ENCODE measurements around the gene SOAT2.
"Not testable (repeated sequence)": the region's sequence is repeated elsewhere in the genome, so short reads cannot be mapped to it uniquely, and the experiment has no call there.

The SOAT2 gene

DNA sequence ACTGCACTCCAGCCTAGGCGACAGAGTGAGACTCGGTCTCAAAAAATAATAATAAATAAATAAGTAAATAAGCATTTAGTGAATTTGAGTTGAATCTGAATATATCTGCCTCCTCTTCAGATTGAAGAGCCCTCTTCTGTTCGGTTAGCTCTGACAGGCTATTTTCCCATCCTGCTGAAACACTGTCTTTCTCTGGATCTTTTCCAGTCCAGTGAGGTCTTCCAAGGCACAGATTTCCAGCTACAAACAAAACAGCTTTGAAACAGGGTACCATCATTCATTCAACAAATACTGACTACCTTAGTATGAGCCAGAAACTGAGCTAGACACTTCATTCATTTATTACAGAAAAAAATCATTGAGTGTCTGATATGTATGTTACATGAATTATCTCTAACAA, 16.9 kb upstream of the SOAT2 start:
- no peak for DNase-seq

DNA sequence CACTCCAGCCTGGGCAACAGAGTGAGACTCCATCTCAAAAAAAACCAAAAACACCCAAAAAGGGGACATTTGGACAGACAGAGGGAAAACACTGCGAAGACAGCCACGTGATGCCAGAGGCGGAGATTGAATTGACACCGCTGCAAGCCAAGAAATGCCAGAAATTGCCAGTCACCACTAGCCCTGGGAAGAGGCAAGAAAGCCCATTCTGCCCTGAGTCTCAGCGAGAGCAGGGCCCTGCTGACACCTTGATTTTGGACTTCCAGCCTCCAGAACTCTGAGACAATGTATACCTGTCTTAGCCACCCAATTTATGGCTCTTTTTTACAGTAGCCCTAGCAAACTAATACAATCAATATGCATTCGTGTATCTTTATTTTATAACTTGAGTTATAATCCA, 13.2 kb upstream of the SOAT2 start:
- DNase-seq, result no peak

DNA sequence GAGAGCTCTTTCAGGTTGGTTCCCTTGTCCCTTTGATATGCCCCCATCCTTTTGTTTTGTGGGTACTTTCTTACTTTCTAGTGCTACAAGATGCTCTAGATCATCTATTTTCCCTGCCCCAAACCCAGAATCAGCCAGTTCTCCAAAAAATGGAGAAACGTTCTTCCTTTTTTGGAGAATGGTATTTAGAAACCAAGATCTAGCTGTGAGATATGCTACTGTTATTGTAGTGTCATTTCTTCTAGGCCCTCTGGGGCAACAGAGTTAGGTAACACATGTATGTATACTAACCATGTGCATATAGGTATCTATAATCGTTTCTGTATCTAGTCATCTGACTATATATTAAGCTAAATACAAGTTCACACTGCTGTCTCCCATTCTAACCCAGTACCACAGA, 12.7 kb upstream of the SOAT2 start:
- DNase-seq, result no peak

DNA sequence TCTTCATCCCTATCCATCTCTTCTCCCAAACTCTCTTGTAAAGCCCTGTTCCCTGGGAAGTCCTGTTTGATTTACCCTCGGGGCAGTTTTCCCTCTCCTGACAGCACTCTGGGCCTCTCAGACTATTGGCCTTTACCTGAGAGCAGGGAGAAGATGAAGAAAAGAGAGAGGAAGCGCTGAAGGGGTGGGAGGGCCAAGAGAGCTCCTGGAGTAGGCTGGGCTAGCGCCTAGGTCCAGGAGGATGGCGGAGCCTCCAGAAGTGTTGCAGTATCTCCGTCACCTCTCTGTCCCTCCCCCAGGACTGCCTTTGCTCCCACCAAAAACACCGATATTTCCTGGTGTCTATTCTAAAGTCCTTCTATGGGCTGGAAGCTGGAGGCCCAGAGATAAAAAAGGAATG, 11.5 kb upstream of the SOAT2 start:
- DNase-seq, result no peak

DNA sequence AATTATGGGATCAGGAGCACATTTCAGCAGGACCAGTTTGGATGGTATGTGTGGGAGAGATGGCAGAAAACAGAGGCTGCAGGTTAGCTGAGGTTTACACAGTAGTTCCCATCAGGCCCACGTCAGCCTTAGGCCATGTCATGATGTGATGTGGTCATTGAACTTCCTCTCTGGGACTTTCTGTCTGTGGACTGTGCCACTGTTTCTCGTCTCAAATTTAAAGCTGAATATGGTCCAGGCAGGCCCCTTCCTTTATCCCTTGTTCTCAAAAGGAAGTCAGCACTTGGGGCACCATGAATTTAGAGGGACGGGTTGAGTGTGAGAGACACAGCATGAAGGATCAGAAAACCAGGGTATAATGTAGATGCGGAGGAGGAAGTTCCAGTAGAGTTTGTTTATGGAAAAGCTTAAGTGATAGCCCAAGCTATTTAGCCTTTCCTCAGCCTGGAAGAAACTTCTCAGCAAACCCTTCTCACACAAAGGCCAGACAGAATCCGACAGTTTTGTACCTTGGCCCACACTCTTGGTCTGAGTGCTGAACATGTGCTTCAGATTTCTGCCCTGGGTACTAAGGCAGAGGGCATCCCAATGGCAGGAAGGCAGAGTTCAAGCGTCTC, 9.4 kb upstream of the SOAT2 start:
- DNase-seq, result no peak

DNA sequence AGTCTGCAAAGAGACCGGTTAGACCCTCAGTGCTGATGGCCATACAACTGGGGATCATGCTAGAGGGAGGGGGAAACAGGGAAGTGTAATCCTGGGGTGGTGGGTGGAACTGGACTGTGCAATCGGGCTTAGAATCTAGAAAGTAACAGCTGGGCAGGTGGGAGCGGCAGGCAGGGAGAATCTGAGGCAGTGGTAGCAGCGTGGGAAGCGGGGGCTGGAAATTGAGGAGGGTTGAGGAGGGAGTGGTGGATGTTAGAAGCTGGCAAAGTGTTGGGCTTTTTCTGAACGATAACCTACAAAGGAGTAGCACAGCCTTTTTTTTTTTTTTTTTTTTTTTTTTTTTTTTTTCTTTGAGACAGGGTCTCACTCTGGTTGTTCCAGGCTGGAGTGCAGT, 8.9 kb upstream of the SOAT2 start:
- DNase-seq, result no peak

DNA sequence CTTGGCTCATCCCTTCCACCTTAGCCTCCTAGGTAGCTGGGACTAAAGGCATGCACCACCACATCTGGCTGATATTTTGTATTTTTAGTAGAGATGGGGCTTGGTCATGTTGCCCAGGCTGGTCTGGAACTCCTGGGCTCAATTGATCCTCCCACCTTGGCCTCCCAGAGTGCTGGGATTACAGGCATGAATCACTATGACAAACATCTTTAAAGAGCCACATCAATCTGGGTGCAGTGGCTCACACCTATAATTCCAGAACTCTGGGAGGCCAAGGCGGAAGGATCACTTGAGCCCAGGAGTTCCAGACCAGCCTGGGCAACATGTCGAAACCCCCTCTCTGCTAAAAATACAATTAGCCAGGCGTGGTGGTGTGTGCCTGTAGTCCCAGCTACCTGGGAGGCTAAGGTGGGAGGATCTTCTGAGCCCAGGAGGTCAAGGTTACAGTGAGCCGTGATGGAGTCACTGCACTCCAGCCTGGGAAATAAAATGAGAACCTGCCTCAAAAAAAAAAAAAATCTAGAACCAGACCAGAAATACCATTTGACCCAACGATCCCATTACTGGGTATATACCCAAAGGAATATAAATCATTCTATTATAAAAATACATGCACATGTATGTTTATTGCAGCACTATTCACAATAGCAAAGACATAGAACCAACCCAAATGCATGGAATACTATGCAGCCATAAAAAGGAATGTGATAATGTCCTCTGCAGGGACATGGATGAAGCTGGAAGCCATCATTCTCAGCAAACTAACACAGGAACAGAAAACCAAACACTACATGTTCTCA, 8.3 kb upstream of the SOAT2 start:
- not testable (repeated sequence) for DNase-seq

DNA sequence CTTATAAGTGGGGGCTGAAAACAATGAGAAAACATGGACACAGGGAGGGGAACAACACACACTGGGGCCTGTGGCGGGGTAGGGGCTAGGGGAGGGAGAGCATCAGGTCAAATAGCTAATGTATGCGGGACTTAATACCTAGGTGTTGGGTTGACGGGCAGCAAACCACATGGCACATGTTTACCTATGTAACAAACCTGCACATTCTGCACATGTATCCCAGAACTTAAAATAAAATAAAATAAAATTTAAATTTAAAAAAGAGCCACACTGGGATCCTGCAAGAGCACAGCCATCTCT, 7.7 kb upstream of the SOAT2 start:
- not testable (repeated sequence) for DNase-seq

DNA sequence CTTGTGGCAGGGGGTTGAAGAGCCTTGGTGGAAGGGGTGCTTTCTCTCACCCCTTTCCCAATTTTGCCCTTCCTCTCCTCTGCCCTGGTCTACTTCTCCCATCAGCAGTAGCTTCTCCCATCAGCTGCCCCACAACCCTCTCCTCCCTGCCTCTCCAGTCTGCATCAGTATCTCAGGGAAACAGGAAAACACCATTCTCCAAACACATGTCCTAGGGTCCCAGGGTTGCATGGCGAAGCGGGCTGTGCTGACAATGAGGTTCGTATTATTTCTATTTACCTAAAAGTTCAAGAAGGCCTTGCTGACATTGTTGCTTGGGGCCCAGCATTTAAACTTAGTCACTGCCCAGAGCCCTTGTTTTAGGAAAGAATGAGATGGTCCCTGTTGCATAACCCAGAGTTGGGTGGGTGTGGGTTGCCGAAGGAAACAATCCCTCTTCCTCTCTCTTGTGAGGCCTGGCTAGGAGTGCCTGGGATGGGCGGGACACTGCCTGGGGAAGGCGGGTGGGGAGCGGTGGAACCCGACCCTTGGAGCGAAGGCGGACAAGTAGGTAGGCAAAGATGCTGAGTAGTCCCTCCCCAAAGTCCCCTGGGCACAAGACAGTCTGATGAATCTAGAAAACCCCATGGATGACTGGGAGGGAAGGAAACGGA, 7.1 kb upstream of the SOAT2 start:
- no peak for DNase-seq

DNA sequence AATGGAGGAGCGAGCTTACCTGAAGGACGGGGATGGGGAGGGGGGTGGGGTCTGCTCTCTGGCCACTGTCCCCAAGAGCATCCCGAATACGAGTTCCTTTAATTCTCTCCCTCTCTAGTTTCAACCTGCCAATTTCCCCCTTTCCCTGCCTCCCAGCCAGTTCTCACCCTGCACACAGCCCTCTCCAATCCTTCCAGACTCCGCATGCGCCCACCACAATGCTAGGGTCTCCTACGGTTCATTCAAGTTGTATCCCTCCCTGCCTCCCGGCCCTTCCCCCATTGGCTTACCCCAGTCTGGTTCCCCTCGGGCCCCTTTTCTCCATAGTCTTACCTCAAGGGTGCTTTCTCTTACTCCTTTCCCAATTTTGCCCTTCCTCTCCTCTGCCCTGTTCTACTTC, 6.5 kb upstream of the SOAT2 start:
- DNase-seq, result no peak

DNA sequence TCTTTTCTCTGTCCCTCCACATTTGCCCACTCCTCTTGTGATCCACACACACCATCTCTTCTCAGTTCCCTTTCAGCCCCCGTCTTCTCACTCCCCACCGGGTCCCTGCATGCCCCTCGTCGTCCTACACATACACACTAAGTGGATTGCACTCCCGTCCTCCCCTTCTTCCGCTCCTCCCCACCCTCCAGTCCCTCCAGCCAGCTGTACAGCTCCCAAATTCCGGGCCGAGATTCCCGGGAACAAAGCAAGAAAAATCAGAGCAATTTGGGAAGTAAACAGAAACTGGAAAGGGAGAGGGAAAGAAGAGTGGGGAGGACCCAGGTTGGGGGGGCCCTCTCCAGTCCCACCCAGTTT, 6.1 kb upstream of the SOAT2 start:
- DNase-seq, result no peak

DNA sequence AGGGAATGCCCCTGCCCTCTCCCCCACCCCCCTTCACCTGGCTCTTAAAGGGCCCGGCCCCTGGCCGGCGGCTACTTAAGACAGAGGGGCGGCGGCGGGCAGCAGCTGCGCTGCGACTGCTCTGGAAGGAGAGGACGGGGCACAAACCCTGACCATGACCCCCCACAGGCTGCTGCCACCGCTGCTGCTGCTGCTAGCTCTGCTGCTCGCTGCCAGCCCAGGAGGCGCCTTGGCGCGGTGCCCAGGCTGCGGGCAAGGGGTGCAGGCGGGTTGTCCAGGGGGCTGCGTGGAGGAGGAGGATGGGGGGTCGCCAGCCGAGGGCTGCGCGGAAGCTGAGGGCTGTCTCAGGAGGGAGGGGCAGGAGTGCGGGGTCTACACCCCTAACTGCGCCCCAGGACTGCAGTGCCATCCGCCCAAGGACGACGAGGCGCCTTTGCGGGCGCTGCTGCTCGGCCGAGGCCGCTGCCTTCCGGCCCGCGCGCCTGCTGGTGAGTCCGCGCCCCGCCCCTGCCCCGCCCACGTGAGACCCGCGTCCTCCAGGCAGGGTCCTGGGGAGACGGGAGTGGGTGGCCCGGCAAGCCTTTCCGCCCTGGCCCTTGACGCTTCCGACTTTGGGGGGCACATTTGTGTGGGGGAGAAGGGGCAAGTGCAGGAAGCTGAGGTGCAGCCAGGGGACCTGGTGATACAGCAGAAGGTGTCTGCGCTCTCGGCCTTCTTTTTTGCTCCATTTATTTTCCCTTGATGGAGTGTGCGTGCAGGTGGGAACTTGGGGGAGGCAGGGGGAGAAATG, 5.5 kb upstream of the SOAT2 start, which contains the start of gene IGFBP6:
Gene IGFBP6, plus strand, starts transcription at position 104 of the 790 bp plus-strand sequence. Its CDS starts 51 bp downstream, at position 155.
- peak in 1 of 2 experiments; percentile 7 for DNase-seq

DNA sequence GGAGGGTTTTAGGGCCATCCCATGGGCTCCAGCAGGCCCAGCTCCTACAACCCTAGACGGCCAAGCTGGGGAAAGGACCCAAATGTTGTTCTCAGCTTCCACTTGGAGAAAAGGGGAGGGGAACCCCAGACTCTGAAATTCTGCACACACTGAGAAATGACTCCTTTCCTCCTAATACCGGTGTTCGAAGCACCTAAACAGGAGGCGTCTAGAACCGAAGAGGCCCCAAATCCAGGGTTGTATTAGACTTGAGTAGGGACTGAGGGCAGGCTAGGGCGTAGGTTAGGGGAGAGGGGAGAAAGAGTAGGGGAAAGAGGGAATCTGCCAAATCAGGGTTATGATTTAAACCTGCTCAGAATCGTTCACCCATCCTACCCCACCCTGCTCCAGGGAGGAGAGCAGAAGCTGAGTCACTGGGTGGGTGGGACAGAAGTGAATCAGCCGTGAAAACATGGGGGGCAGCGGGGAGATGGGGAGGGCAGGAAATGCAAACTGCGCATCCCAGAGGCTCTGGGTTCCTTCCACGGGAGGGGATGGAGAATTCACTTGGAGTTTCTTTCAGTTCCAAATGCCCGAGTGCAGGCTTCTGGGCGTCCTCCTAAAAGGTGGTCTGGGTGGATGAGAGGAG, 4.8 kb upstream of the SOAT2 start:
- DNase-seq, result no peak

DNA sequence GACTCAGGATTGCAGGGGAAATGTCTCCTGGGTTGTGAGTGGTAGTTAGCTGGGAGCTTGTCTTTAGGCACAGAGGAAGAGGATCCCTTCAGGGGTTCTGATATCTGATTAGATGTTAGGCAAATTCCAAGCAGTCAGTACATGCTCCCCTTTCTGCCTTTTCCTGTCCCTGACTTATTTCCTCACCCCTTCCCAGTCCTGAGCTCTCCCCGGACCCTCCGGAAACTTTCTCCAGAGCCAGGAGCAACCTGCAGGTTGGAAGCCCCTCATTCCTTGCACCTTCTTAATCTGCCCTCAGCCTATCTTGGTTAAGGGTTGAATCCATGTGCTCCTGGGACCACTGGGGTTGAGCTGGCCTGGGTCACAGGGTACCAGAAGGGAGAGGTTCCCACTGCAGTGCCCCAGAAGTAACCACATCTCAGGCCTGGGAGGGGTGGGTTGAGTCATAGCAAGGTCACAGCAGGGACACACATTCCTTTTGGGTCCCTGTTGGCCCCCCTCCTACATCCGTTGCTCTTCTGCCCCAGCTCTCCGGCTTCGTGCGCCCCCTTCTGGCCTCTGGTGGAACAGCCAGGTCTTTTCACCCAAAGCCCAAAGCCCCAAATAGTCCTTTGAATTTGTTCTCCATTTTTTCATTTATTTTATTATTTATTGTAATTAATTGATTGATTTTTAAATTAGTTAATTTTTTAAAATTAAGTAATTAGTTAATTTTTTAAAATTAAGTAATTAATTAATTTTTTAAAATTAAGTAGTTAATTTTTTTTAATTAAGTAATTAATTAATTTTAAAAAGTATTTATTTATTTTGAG, 4.0 kb upstream of the SOAT2 start:
- peak; percentile 29 to 57 for DNase-seq

DNA sequence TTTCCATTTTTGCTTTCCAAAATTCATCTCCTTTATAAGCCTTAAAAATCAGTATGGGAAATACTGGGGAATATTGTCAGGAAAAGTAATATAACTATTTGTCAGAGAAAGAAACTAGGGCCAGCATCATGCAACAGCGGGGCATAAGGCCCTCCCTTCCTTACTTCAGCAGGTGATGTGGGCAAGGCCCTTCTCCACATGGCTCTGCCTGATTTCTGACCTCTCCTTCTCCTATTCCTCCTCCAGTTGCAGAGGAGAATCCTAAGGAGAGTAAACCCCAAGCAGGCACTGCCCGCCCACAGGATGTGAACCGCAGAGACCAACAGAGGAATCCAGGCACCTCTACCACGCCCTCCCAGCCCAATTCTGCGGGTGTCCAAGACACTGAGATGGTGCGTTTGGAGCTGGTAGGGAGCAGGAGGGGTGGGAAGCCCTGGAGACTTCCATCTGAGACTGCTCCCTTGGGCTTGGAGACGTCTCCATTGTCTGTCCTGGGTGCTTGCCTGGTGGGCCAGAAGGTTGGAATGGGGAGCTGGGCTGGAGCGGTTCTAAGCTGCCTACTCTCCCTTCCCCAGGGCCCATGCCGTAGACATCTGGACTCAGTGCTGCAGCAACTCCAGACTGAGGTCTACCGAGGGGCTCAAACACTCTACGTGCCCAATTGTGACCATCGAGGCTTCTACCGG, 2.7 kb upstream of the SOAT2 start:
- DNase-seq, result no peak

DNA sequence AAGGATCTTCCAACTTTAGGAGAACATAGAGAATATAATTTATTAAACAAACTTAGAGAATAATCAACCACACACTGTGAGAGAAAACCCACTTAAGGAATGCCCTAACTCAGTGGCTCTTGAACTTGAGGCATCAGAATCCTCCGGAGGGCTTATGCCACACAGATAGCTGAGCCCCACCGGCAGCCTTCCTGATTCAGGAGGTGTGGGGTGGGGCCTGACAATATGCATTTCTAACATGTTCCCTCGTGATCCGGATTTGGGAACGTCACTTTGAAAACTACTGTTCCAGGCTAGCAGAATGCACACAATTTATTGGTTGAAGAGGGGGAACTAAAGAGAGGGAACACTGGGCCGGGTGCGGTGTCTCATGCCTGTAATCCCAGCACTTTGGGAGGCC, 2.0 kb upstream of the SOAT2 start:
- no peak for DNase-seq

DNA sequence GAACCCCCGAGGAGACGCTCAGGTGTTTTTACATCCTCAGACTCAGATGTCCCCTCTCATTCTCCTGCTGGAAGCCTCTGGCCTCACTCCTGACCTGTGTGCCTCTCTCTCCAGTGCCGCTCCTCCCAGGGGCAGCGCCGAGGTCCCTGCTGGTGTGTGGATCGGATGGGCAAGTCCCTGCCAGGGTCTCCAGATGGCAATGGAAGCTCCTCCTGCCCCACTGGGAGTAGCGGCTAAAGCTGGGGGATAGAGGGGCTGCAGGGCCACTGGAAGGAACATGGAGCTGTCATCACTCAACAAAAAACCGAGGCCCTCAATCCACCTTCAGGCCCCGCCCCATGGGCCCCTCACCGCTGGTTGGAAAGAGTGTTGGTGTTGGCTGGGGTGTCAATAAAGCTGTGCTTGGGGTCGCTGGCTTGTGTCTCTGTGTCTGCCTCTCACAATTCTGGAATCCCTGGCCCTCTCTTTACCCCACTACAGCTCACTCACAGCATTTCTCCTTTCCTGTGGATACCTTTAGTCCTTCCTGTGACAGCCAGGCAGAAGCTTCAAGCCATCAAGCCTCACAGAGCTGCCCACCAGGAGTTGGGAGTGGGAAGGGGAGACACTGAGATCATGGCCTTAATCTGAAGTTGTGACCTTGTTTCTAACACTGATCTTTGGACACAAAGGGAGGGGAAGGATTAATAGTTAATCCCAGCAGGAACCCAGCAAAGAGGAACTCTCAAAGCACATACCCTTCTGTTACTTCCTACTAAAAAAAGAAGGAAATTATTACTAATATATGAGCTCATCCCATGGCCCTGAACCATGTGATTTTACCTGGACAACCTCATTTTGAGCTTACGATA, 1.1 kb upstream of the SOAT2 start:
- no peak for DNase-seq

DNA sequence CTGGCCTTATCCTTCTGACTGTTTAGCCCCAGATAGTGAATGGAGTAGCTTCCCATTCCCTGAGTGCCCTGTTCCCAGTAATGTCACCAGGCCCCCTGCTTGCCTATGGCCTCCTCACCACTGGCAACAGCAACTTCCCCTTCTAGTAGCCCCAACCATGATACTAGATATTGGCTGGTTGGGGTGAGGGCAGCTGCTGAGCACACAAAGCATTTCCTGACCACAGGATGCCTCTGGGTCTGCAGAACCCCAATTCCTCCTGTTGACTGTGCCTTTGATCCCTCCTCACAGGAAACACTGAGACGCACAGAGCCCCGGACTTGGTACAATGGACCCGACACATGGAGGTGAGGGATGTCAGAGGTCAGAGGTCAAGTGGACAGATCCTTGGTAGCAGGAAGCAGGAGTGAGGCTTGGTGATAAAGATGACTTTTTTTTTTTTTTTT, 597 bp downstream of the SOAT2 start:
- no peak for DNase-seq

DNA sequence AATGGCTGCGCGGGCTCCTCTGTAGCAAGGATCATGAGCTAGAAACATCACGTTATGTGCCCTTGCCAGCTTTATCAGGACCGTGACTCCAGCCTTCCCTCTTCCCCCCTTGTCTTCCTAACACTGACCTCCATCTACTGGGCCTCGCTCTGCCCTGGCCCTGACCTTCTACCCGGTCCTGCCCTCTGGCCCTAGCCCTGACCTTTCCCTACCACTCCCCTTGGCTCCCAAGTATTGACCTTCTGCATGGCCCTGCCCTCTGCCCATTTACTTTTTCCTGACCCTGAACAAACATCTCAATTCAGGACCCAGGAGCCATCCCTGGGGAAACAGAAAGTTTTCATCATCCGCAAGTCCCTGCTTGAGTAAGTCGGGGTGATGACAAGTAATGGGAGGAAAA, 2.0 kb downstream of the SOAT2 start:
- DNase-seq, result no peak

DNA sequence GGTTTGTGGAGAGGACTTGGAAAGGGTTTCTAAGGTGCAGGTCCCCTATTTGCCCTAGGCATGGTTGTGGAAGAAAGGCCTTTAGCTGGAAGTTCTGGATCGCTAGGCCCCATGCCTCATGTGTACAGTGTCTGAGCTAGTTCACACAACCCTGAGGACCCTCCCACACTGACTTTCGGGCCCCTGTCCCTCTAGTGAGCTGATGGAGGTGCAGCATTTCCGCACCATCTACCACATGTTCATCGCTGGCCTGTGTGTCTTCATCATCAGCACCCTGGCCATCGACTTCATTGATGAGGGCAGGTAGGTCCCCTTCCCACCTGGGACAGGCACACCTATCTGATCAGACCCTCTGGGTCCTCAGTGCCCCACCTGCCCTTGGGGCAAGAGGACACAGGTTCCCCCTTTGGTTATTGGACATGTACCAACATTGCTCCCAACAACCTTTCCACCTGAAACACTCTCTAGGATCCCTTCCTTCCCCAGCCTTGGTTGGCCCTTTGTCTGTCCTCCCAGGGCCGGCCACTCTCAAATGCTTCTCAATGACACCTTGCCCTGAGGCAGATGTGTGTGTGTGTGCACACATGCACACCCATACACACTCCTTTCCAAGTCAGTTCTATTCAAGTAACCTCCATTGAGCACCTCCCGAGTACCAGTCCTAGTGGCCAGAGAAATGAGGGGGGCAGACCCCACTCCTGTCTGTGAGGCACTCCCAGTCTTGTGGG, 2.6 kb downstream of the SOAT2 start:
- no peak for DNase-seq

All from NCI-H187 (cell line).